GM21526 (cell line): ENCODE measurements around the gene PITPNM1.
"Not testable (repeated sequence)": the region's sequence is repeated elsewhere in the genome, so short reads cannot be mapped to it uniquely, and the experiment has no call there.

Experiments used
- ATAC-seq: cut with Tn5 transposase; IDR thresholded peaks from one replicate; pipeline ENCODE4 v1.9.1; 2021; ENCODE audit warnings: moderate library complexity; ENCODE audit not compliant: unreplicated experiment, low FRiP score

Gene PITPNM1

DNA sequence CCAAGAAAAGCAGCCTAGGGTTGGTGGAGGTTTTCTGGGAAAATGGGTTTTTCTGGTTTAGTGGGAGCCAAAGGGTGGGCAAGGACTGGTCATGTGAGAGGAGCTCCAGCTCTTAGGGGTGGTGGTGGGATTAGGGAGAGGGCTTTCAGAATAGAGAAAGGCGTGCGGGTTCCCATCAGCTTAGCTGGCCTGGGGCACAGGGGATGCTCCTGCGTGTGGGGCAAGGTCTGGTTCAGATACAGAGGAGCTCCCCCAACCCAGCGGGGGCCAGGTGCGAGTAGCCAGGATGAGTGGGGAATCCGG, 36.8 kb downstream of the PITPNM1 start:
- ATAC-seq = no peak

- no peak for ATAC-seq
Measured at GRCh38 chr11:67468056-67468455, 37.1 kb downstream of the PITPNM1 start.

GRCh38 chr11:67466962-67467771, 38.0 kb downstream of the PITPNM1 start:
- ATAC-seq = no peak

GRCh38 chr11:67466367-67466766, 38.8 kb downstream of the PITPNM1 start:
- ATAC-seq = no peak

- ATAC-seq = not testable (repeated sequence)
Measured at GRCh38 chr11:67465530-67465929, 39.6 kb downstream of the PITPNM1 start.

- no peak for ATAC-seq
Measured at GRCh38 chr11:67465189-67465510, 40.0 kb downstream of the PITPNM1 start.

DNA sequence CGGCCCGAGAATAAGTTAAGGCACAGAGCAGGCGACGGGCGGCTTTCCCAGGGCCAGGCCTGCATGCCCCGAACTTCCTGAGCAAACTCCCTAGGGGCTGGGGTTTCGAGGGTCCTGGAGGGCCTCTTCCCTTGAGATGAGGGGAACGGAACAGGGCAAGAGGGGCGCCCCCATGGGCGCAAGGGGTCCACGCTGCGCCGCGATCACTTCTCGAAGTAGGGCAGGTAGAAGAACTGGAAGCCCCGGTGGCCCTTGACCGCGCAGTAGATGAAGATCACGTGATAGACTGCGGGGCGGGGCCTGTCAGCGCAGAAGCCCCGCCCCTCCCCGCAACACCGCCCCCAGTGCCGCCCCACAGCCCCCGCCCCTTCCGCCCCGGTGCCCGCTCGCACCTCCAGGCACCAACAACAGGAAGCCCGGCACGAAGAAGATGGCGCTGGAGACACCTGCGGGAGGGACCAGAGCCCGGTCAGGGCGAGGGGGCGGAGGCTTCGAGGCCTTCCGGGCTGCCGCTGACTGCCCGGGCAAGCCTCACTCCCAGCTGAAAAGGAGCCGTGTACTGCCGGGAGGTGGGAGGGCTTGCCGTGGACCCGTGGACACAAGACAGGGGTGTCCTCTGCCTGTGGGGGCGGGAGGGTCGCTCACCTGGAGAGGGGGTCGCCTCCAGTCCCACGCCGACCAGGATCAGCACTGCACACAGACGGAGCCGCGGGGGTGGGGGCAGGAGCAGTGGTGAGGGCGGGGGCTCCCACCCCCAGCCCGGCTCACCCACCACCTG, 40.6 kb downstream of the PITPNM1 start:
- peak; percentile 55 for ATAC-seq

- no peak for ATAC-seq
Measured at GRCh38 chr11:67463680-67464410, 41.3 kb downstream of the PITPNM1 start.

- ATAC-seq = no peak
Measured at GRCh38 chr11:67463186-67463585, 42.0 kb downstream of the PITPNM1 start.

DNA sequence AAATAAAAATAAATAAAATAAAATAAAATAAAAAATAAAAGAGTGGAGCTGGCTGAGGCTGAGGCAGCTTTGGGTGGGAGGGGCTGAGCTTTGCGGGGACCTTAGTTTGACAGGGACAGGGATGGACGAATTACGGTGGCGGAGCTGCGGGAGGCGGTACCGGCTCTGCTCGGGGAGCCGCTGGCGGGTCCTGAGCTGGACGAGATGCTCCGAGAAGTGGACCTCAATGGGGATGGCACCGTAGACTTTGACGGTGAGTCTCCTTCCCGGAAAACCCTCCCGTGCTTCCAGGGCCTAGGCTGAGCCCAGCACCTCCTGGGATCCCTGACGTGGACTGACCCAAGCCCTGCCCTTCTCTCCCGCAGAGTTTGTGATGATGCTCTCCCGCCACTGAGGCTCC, 46.9 kb downstream of the PITPNM1 start:
- ATAC-seq = no peak

DNA sequence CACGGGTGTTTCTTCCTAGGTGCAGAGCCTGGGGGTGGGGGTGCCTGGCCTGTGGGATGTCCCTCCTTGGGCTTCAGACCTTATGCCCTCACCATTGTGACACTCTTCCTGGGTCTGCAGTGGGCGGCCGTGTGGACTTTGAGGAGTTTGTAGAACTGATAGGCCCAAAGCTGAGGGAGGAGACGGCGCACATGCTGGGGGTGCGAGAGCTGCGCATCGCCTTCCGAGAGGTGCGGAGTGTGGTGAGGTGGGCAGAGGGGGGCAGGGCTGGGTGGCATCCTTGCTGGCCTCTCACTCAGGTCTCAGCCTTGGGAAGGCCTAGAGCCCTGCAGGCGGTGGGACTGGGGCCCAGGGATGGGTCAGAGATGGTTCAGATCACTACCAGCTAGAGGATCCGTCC, 47.7 kb downstream of the PITPNM1 start:
- ATAC-seq = no peak

- ATAC-seq = no peak
Measured at GRCh38 chr11:67456068-67456705, 49.0 kb downstream of the PITPNM1 start.

- ATAC-seq = no peak
Measured at GRCh38 chr11:67455054-67455453, 50.1 kb downstream of the PITPNM1 start, which contains the start of gene CABP4. TSS of gene CABP4 (plus strand) at chr11:67455354. CDS start at chr11:67455424, 70 bp downstream.

DNA sequence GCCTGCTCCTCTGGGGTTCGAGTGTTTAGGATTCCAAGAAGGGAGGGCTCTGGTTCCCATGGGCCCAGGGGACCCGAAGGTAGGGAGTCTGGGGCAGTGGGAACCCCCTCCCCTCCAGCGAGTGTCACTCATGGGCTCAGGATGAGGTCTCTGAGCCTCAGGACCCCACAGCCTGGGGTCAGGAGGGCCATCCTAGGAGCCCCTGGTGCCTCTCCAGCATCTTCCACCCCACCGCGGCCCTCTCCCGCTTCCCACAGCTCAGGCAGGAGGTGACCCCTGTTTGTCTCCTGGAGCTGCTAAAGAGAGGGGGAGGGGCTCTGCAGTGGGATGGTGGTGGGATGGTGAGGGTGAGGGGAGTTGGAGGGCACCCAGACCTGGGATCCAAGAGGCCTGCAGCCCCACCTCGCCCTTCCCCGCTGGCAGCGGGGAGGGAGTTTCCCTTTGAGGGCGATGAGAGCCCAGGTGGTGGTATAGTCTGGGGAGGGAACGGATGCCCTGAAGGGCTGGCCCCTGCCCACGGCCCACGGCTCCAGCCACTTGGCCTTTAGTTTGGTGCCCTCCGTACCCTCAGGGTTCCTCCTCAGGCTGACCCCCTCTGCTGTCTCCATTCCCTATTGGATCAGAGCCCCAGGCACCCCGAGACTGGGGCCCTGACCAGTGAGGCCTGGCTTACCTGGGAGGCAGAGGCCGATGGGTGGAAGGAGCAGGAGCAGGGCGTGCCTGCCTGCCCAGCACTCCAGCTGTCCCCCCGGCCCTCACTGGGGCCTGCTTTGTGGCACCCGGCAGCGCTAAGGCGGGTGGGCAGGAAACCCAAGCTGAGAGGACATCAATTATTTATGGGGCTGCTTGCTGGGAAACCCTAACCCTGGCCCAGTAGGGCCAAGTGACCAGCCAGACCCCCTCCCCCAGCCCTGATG, 51.1 kb downstream of the PITPNM1 start:
- no peak for ATAC-seq

- no peak for ATAC-seq
Measured at GRCh38 chr11:67452141-67452952, 52.8 kb downstream of the PITPNM1 start, which contains the start of gene GPR152. TSS of gene GPR152 (minus strand) at chr11:67452729. CDS start at chr11:67452724, 5 bp downstream.

DNA sequence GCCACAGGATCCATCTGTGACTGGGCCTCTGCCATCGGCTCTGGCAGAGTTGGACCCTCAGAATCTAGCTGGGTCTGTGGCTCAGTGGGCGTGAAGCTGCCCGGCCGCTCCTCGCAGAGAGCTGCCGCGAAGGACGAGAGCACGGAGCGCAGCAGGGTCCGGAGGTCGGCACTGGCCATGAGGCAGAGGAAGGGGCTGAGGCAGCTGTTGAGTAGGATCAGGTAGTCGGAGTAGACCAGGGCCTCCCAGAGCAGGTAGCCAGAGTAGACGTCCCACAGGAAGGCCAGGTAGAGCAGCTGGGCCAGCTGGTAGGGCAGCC, 53.5 kb downstream of the PITPNM1 start:
- ATAC-seq = no peak

- ATAC-seq = no peak
Measured at GRCh38 chr11:67450796-67451657, 54.1 kb downstream of the PITPNM1 start.
